Activated CD4-positive, alpha-beta T cell treated with anti-CD3 and anti-CD28 coated beads, Interleukin-2, amount 50 U/mL, for 16 hours (primary cell): ENCODE measurements around the gene SLFN12L.
"Not testable (repeated sequence)": the region's sequence is repeated elsewhere in the genome, so short reads cannot be mapped to it uniquely, and the experiment has no call there.

Source experiments
- DNase-seq: peaks from one replicate; pipeline ENCODE4 v3.0.0-alpha.2; 2020

Gene SLFN12L

DNA sequence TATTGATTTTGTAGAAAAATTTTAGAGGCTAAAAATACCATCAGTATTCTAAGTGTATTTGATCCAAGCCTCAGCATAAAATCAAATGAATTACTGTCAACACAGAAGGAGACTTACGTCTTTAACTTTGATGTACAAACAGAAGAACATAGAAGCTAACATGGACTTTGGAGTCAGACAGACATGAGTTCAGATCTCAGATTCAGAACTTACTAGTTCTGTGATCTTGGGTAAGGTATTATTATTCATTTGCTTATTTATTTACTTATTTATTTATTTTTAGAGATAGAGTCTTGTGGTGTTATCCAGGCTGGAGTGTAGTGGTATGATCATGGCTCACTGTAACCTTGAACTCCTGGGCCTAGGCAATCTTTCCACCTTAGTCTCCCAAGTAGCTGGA lies 4.0 kb upstream of the SLFN12L start:
- no peak for DNase-seq

DNA sequence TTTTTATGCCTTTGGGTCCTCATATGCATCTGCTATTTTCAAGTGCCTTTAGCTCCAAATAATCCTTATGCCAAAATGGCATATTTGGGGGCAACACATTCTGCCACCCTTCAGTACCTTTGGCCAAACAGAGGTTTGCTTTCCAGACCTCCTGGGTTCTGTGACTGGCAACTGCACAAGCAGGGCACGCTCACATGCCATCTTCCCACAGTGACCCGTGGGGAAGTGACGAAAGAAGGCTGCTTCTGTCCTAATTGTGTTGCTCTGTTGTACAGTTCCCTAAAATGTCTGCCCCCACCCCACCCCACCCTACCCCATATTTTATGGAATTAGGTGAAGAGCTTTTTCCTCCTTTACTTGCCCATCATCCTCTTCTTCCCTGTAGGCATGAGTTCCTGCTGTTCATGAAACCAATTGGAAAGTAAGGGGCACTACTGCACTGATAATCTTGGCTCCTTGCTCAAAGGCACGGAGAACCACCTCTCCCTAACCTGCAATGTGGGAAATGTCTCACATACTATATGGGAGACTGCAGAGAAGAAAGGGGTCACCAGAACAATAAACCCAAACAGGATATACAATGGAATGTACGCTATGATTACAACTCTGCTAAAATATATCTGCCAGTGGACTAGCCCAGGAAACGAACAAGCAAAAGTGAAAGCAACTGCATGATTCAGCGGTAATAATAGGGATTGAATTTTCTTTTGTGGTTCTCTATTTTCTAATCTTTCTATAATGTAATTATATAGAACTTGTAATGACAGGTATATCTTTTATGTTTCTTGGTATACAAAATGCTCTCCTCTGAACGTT lies 3.3 kb upstream of the SLFN12L start:
- DNase-seq, result peak; percentile 75

DNA sequence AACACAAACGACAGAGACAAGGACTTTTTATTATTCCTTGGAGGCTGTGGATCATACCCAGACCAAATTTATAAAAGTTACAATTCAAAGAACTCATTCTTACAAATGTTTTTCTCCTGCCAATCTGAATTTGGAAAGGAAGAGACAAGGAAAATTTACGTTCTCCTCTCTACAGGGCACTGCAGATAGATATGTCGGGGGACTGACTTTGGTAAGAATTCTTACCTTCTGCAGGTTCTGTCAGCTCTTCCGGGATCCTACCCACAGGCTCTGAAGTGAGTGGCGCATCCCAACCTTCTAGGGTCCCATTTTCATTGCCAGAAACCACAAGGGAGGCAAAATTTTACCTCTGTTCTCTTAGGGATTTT lies 2.2 kb upstream of the SLFN12L start:
- no peak for DNase-seq

- DNase-seq, result no peak
These were observed 760 bp downstream of the SLFN12L start for GRCh38 chr17:35536664-35537171.

- DNase-seq, result not testable (repeated sequence)
These were observed 2.1 kb downstream of the SLFN12L start for GRCh38 chr17:35535406-35535805.

- no peak for DNase-seq
These were observed 2.8 kb downstream of the SLFN12L start for GRCh38 chr17:35534576-35535093.

DNA sequence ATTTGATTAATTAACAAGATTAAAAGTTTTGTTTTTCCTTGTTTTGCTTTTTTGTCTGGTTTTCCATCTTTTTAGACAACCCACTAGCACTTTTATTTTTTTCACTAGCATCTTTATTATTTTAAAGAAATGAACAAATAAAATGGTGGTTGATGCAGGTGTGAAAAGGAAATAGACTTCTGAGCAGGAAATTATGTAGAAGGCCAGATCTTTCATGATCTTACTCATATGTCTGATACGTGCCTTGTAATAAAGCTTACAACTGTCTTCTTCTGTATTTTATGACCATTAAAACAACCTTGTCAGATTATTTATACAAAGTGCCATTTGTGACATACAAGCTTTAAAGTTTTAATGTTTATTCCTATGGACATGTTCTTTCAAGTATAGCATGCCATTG lies 6.3 kb downstream of the SLFN12L start:
- no peak for DNase-seq

- no peak for DNase-seq
These were observed 7.6 kb downstream of the SLFN12L start for GRCh38 chr17:35529866-35530265.

DNA sequence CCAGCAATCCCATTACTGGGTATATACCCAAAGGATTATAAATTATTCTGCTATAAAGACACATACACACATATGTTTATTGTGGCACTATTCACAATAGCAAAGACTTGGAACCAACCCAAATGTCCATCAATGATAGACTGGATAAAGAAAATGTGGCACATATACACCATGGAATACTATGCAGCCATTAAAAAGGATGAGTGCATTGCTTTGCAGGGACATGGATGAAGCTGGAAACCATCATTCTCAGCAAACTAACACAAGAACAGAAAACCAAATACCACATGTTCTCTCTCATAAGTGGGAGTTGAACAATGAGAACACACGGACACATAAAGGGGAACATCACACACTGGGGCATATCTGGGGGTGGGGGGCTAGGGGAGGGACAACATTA lies 8.2 kb downstream of the SLFN12L start:
- not testable (repeated sequence) for DNase-seq

- no peak for DNase-seq
These were observed 14.2 kb downstream of the SLFN12L start for GRCh38 chr17:35523296-35523695.

- DNase-seq, result peak; percentile 73
These were observed 15.7 kb downstream of the SLFN12L start for GRCh38 chr17:35521654-35522256.

DNA sequence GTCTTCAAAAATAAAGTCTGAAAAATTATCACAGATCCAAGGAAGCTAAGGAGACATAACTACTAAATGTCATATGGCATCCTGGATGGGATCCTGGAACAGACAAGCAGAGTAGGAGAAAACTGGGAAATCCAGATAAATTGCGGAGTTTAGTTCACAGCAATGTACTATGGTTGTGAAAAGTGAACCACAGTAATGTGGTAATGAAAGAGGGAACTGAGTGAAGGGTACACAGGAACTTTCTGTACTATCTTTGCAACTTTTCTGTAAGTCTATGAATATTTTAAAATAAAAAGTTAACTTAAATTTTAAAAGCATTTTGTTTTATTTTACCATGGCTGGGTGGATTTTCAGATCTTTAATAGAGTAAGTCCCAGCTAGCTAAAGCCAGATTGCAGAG lies 16.3 kb downstream of the SLFN12L start:
- no peak for DNase-seq

GRCh38 chr17:35519906-35520442 lies 17.5 kb downstream of the SLFN12L start:
- DNase-seq, result no peak

- DNase-seq, result no peak
These were observed 18.0 kb downstream of the SLFN12L start for GRCh38 chr17:35519439-35519838.

DNA sequence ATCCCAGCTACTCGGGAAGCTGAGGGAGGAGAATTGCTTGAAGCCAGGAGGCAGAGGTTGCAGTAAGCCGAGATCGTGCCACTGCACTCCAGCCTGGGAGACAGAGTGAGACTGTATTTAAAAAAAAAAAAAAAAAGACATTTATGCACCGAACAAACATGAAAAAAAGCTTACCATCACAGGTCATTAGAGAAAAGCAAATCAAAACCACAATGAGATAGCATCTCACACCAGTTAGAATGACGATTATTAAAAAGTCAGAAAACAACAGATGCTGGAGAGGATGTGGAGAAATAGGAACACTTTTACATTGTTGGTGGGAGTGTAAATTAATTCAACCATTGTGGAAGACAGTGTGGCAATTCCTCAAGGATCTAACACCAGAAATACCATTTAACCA lies 19.0 kb downstream of the SLFN12L start:
- DNase-seq, result not testable (repeated sequence)

- DNase-seq, result no peak
These were observed 22.5 kb downstream of the SLFN12L start for GRCh38 chr17:35515027-35515426.

DNA sequence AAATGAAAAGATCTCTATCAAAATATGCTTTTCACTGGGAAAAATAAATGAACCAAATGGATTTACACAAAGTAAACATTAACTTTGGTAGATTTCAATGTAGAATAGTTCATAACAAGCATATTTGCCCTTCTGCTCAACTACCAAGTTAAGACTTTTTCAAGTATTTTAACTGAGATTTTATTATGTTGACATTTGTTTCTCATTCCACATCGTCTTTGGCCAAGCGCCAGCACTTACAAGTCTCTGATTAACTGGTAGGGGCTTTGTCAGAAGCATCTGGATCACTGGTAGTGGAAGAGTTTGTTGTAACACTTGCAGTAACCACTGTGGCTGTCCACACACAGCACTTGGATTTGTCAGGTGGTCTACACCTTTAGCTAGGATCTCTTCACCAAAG lies 22.9 kb downstream of the SLFN12L start:
- no peak for DNase-seq

GRCh38 chr17:35510052-35510451 lies 27.4 kb downstream of the SLFN12L start:
- DNase-seq, result no peak

DNA sequence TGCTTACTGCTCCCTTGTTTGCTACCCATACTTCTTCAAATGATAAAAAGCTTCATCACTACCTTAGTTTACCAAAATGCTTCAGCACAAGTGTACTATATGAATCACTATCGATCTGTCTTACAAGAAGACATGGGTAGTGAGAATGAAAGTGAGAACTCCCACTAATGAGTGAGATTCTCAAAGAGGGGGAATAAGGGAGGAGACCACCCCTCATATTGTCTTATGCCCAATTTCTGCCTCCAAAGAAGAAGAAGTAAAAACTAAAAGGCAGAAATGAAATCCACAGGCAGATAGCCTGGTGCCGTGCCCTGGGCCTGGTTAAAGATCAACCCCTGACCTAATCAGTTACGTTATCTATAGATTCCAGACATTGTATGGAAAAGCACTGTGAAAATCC lies 29.8 kb downstream of the SLFN12L start:
- DNase-seq, result not testable (repeated sequence)

- DNase-seq, result no peak
These were observed 37.9 kb downstream of the SLFN12L start for GRCh38 chr17:35499548-35499947.

- DNase-seq, result no peak
These were observed 38.9 kb downstream of the SLFN12L start for GRCh38 chr17:35498448-35499178.

GRCh38 chr17:35496451-35497290 lies 40.8 kb downstream of the SLFN12L start:
- DNase-seq, result no peak
